Measurements from ENCODE around the gene TGFBR2.

TGFBR2 gene

DNA sequence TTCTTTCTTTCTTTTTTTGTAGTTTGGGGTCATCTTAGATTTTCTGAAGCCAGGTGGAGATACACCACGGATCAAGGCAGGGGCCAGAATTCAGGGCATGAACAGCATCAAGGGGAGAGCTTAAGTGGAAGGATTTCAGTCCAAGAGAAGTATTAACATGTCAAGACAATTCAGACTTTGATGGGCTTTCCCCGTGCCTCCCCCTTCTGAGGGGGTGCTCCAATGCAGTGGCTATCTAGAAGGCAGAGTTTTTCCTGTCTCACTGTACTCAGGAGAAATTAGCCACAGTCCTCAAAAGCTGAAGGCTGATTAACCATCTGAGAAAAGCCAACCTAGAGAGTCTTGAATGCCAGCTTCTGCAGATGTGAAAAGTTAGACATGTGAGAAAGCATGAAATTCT lies 127.3 kb downstream of the TGFBR2 start:
- Histone ChIP-seq H3K4me1 (ENCODE audit: insufficient read depth, low read length) (no peaks in the 10 kb centered on the region), H3K9me3 (ENCODE audit: control insufficient read depth, insufficient read depth, low read length) (no peaks in the 10 kb centered on the region), H3K9ac (ENCODE audit: low read depth, low read length) (no peak overlapping the region), H3K36me3 (ENCODE audit: insufficient read depth, low read length) (no peaks in the 10 kb centered on the region)

DNA sequence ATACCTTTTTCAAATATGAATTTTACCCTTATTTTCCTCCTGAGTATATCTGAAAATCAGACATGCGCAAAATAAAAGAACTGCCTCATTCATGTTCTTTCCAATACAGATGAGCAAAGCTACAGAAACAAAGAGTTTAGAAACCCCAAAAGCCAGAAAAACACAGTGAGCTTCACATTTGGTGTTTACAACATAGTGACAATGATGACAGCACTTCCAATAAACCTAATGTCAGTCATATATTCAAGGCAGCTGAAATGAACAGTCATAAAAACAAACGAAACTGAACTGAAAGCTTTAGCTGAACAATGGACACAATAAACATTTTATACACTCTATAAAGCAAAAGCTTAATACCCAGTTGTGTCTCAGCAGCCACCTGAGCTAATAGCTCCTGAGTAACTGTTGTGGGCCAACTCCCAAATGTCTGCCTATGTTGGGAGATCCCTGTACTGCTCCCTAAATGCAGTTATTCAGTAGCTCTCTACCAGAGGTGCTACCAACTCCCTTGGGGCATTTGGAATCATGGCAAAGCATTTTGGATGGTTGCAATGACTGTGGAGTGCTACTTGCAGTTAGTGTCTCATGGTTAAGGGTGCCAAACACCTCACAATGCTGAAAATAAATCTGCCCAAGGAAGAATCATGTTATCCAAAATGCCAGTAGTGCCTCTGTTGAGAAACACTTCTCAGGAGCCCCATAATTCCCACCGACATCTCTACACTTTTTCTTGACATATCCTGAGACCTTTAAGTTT lies 131.5 kb downstream of the TGFBR2 start:
- Histone ChIP-seq H3K9me3 (ENCODE audit: control insufficient read depth, insufficient read depth, low read length) (no peaks in the 10 kb centered on the region), H3K4me1 (ENCODE audit: insufficient read depth, low read length) (peaks cover 3% of the 10 kb centered on the region; the same call in 1 of the 2 replicates)

GRCh38 chr3:30738605-30739004 lies 132.2 kb downstream of the TGFBR2 start:
- no peaks in the 10 kb centered on the region for H3K36me3 ChIP-seq (ENCODE audit: insufficient read depth, low read length)
- H3K9me3 ChIP-seq (ENCODE audit: control insufficient read depth, insufficient read depth, low read length) = no peaks in the 10 kb centered on the region
- H3K4me1 ChIP-seq (ENCODE audit: insufficient read depth, low read length) = peaks cover 10% of the 10 kb centered on the region
- H3K9ac ChIP-seq (ENCODE audit: low read depth, low read length) = no peak overlapping the region

More for the DNA sequence above, 131.5 kb downstream of the TGFBR2 start:
- no peak overlapping the region for H3K9ac ChIP-seq (ENCODE audit: low read depth, low read length)
- no peaks in the 10 kb centered on the region for H3K36me3 ChIP-seq (ENCODE audit: insufficient read depth, low read length)

DNA sequence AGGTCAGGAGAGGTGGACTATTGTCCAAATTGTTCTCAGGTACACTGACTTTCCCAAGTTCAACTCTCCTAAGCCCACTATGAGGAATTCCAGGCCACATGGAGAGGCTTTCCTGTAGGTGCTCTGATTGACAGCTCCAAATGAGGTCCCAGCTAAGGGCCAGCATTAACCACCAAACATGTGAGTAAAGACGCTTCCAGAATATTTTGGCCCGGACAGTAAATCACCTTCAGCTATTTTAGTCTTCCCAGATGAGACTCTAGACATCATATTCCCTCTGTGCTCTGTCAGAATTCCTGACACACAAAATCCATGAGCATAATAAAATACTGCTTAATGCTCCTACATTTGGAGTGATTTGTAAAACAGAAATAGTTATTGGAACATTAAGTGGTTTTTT lies 135.5 kb downstream of the TGFBR2 start:
- H3K4me1 ChIP-seq (ENCODE audit: insufficient read depth, low read length) = peaks cover 13% of the 10 kb centered on the region
- no peaks in the 10 kb centered on the region for H3K9me3 ChIP-seq (ENCODE audit: control insufficient read depth, insufficient read depth, low read length)
- H3K36me3 ChIP-seq (ENCODE audit: insufficient read depth, low read length) = no peaks in the 10 kb centered on the region
- no peak overlapping the region for H3K9ac ChIP-seq (ENCODE audit: low read depth, low read length)

GRCh38 chr3:30742796-30743619 lies 136.6 kb downstream of the TGFBR2 start:
- Histone ChIP-seq H3K9me3 (ENCODE audit: control insufficient read depth, insufficient read depth, low read length) (no peaks in the 10 kb centered on the region), H3K36me3 (ENCODE audit: insufficient read depth, low read length) (no peaks in the 10 kb centered on the region), H3K4me1 (ENCODE audit: insufficient read depth, low read length) (peaks cover 18% of the 10 kb centered on the region), H3K9ac (ENCODE audit: low read depth, low read length) (no peak overlapping the region)

Measured in ES-I3 (cell line).